ENCODE data around the gene ACAD8. TPM values are rescaled to one million over a fixed set of nuclear protein-coding genes. Genes with fewer than 3 reads are reported as not detected.

Gene ACAD8
- total RNA-seq, 1 donor from 2014 or later = 33.5 TPM

- H3K4me3 Mint-ChIP-seq (ENCODE audit: unreplicated experiment) = peak overlapping the region; percentile 98
- H3K9me3 Mint-ChIP-seq (ENCODE audit: unreplicated experiment) = no peaks in the 10 kb centered on the region
- peaks cover 26% of the 10 kb centered on the region for H3K36me3 Mint-ChIP-seq (ENCODE audit: low read depth, unreplicated experiment)
- peak overlapping the region; percentile 79 for H3K27ac Mint-ChIP-seq (ENCODE audit: unreplicated experiment)
- DNase-seq (ENCODE audit: low spot score) = peak; percentile 50
- TF ChIP-seq CTCF (IDR thresholded peaks at IDR 0.05; ENCODE audit: unreplicated experiment) = no peak
- peaks cover 58% of the 10 kb centered on the region for H3K4me1 Mint-ChIP-seq (ENCODE audit: unreplicated experiment)
- H3K27me3 Mint-ChIP-seq (ENCODE audit: unreplicated experiment) = peaks cover 12% of the 10 kb centered on the region
Measured at GRCh38 chr11:134224710-134225664, 28.4 kb upstream of the ACAD8 start.

- Mint-ChIP-seq H3K36me3 (ENCODE audit: low read depth, unreplicated experiment) (peaks cover 30% of the 10 kb centered on the region), H3K9me3 (ENCODE audit: unreplicated experiment) (no peaks in the 10 kb centered on the region), H3K27me3 (ENCODE audit: unreplicated experiment) (peaks cover 13% of the 10 kb centered on the region), H3K4me1 (ENCODE audit: unreplicated experiment) (peaks cover 75% of the 10 kb centered on the region), H3K4me3 (ENCODE audit: unreplicated experiment) (peak overlapping the region; percentile 98), H3K27ac (ENCODE audit: unreplicated experiment) (no peak overlapping the region)
- TF ChIP-seq CTCF (IDR thresholded peaks at IDR 0.05; ENCODE audit: unreplicated experiment) = no peak
- no peak for DNase-seq (ENCODE audit: low spot score)
Measured at GRCh38 chr11:134226806-134227325, 26.5 kb upstream of the ACAD8 start.

- peak overlapping the region; percentile 59 for H3K4me3 Mint-ChIP-seq (ENCODE audit: unreplicated experiment)
- H3K9me3 Mint-ChIP-seq (ENCODE audit: unreplicated experiment) = no peaks in the 10 kb centered on the region
- TF ChIP-seq CTCF (IDR thresholded peaks at IDR 0.05; ENCODE audit: unreplicated experiment) = no peak
Measured at GRCh38 chr11:134228625-134229024, 24.7 kb upstream of the ACAD8 start.

GRCh38 chr11:134229126-134229790 is 24.1 kb upstream of the ACAD8 start:
- H3K4me3 Mint-ChIP-seq (ENCODE audit: unreplicated experiment) = peak overlapping the region; percentile 56
- no peaks in the 10 kb centered on the region for H3K9me3 Mint-ChIP-seq (ENCODE audit: unreplicated experiment)
- H3K27ac Mint-ChIP-seq (ENCODE audit: unreplicated experiment) = peak overlapping the region; percentile 82
- H3K4me1 Mint-ChIP-seq (ENCODE audit: unreplicated experiment) = peaks cover 80% of the 10 kb centered on the region
- peaks cover 6% of the 10 kb centered on the region for H3K27me3 Mint-ChIP-seq (ENCODE audit: unreplicated experiment)
- no peak for DNase-seq (ENCODE audit: low spot score)
- no peak for TF ChIP-seq CTCF (IDR thresholded peaks at IDR 0.05; ENCODE audit: unreplicated experiment)
- peaks cover 23% of the 10 kb centered on the region for H3K36me3 Mint-ChIP-seq (ENCODE audit: low read depth, unreplicated experiment)

More at GRCh38 chr11:134228625-134229024, 24.7 kb upstream of the ACAD8 start:
- DNase-seq (ENCODE audit: low spot score) = no peak
- Mint-ChIP-seq H3K27ac (ENCODE audit: unreplicated experiment) (peak overlapping the region; percentile 88), H3K36me3 (ENCODE audit: low read depth, unreplicated experiment) (peaks cover 23% of the 10 kb centered on the region), H3K27me3 (ENCODE audit: unreplicated experiment) (peaks cover 10% of the 10 kb centered on the region), H3K4me1 (ENCODE audit: unreplicated experiment) (peaks cover 77% of the 10 kb centered on the region)

Data from endothelial cell (in vitro differentiated cells).